GM12891 (cell line): ENCODE results near the gene AGBL3. TPM values are rescaled to one million over a fixed set of nuclear protein-coding genes. Genes with fewer than 3 reads are reported as not detected.

Experiments used
- DNase-seq: peaks from one replicate; pipeline ENCODE4 v3.0.0; 2011; ENCODE audit warnings: low spot score; ENCODE audit not compliant: insufficient read length
- FAIRE-seq: peaks from 2 replicates; lab custom pipeline; 2011; peaks lifted over from hg19 to GRCh38; lab: Jason Lieb, UNC
- PAX5 ChIP-seq: IDR thresholded peaks from 2 replicates; pipeline ENCODE4 v1.6.1; 2011; ENCODE audit warnings: low read length, moderate library complexity, mild to moderate bottlenecking; ENCODE audit not compliant: insufficient read depth, severe bottlenecking
- POLR2A ChIP-seq: IDR thresholded peaks from 2 replicates; pipeline ENCODE4 v1.6.1; 2011; ENCODE audit warnings: low read depth, low read length, control low read depth
- POLR2AphosphoS5 ChIP-seq: IDR thresholded peaks from 2 replicates; pipeline ENCODE4 v1.6.1; 2011; ENCODE audit warnings: low read depth, low read length, control low read depth
- POU2F2 ChIP-seq: IDR thresholded peaks from 2 replicates; pipeline ENCODE4 v1.6.1; 2011; ENCODE audit warnings: low read depth, mild to moderate bottlenecking, control low read depth, low read length, moderate library complexity
- SPI1 ChIP-seq: IDR thresholded peaks from 2 replicates; pipeline ENCODE4 v1.6.1; 2011; ENCODE audit warnings: low read depth, low read length, control low read depth
- TAF1 ChIP-seq: IDR thresholded peaks from 2 replicates; pipeline ENCODE4 v1.6.1; 2011; ENCODE audit warnings: low read depth, low read length, control low read depth
- polyA plus RNA-seq: library from polyadenylated mRNA; unstranded; fragments of >200 nt; gene quantifications from one replicate; pipeline ENCODE4 v1.2.1, GENCODE V29; 2012; ENCODE audit warnings: low read depth, missing spikeins, inconsistent platforms; ENCODE audit not compliant: missing spikeins

Gene AGBL3
- polyA plus RNA-seq = 2.7 TPM

DNA sequence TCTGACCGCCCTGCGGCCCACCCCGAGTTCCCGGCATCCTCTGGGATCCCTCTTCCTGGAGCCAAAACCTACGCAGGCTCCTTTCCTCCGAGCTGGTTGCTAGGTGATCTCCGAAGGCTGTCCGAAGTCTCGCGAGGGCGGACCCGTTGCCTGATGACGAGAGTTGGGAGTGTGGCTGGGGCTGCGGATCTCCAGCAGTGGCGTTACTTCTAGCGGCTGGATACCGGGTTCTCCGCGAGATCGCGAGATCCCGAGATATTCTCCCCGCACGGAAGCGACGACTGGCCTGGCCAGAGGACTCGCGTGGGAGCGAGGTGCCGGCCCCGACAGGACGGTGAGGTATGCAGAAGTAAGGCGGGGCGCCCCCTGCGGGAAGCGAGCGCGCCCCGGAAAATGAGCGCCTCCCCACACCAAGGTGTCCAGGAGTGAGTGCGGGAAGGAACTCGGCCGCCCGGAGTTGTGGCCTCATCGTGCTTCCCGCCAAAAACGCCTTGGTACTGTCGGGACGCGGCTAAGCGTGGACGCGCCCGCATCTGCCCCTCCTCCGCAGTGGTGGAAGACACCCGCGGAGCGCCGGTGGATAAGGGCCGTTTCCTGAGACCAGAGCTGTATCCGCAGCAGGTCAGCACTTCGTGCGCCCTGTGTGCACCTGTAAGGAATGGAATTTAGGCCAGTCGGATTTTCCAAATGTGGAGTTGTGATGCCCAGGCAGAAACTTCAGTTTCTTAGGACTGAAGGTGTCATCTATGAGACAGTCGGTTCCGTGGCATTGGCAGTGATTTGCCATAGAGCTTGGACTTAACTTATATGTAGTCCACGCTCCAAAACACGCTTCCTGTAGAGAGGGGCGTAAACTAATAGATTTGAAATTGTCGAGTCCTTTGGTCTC, at the start of gene AGBL3:
Gene AGBL3 (plus strand): TSS at position 146 of the 889 bp plus-strand sequence. CDS start 1,426 bp downstream, outside the sequence.
- FAIRE-seq (peak; percentile 86), DNase-seq (peak; percentile 58)
- TF ChIP-seq SPI1 (no peak), POLR2A (peak; percentile 76), TAF1 (peak; percentile 71; the same call in 1 of the 2 replicates)

DNA sequence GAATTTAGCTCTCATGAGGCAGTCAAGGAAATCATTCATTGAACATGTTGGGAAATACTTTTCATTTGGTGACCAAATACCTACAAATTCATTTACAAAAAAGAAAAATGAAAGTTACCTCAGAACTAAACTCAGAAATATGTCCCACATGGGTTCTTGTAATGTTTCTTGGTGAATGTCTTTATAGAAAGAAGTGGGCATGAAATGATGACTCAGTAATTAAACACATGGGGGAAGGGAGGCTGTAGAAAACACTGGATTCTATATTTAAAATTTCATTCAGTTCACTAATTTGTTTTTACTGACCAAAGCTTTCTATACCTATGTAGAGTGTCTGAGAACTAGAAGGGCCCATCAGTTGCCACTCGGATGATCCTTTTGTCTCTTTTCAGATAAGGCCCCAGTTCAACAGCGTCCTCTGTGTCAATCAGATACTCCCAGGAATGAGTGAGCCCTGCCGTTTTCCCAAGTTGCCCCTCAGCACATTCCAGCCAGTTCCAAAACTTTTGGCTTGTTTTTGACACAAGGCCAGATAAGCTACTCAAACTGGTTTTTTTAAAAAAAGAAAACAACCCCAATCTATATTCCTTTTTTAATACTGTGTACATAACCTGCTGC, 49.3 kb upstream of the AGBL3 start:
- FAIRE-seq (no peak), DNase-seq (no peak)
- TF ChIP-seq TAF1 = no peak
- no peak for TF ChIP-seq POU2F2
- TF ChIP-seq PAX5 = no peak
- no peak for TF ChIP-seq POLR2A
- TF ChIP-seq POLR2AphosphoS5 = no peak
- TF ChIP-seq SPI1 = no peak

DNA sequence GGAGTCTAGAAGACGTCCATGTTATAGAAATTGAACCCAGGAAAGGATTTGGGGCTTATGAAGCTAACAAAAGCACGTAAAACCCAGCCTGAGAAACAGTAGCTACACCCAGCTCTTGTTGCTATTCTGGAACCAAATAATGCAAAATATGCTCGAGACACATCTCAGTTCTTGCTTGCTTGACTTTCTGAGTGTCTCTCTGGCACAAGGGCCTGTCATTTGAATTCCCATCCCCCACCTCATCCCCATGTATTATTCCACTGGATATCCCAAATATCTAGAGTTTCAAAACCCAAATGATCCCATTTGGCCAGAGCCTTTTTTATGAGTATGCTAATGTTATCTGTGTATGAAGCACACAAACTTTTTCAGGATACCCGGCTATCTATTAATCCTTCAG, 48.2 kb upstream of the AGBL3 start:
- FAIRE-seq (no peak), DNase-seq (no peak)
- TF ChIP-seq POLR2AphosphoS5 (no peak), POU2F2 (no peak), TAF1 (no peak), PAX5 (no peak), POLR2A (no peak), SPI1 (no peak)

DNA sequence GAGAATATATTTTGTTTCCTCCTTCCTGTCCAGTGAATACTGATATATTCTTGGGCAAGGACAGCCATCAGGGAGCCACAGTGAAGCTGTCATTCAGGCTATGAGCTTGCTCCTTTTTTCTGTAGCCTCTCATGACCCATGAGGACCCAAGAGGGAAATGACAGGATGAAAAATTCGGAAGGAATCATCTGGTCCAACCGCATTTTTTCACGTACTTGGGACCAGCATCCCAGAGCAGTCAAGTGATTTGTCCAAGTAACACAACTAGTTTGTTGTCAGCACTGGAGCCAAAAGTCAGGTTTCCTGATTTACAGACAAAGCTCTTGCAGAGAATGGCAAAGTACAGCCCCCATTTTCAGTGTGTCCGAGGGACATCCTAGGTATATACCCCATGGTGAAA, 47.2 kb upstream of the AGBL3 start:
- TF ChIP-seq TAF1 (no peak), POU2F2 (no peak), POLR2AphosphoS5 (no peak), SPI1 (no peak), POLR2A (no peak), PAX5 (no peak)
- FAIRE-seq (no peak), DNase-seq (no peak)

DNA sequence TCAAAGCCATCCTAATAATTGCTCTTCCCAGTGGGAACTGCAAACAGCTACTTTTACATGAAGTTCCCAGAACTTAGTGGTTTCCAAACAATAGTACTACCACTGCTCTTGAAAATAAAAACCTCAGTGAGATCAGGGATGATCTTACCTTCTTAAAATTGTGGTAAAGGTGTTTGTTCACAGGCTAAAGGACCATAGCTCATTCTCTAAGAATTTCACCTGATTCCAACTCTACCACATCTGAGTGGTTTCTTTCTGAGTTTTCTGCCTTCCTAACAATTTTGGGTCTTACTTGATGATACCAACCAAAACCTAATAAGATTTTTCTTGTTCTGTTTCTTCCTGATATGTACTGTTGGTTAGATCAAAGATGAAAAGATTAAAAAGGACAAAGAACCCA, 45.6 kb upstream of the AGBL3 start:
- DNase-seq (no peak), FAIRE-seq (no peak)
- TF ChIP-seq POU2F2 = no peak
- no peak for TF ChIP-seq TAF1
- no peak for TF ChIP-seq PAX5
- TF ChIP-seq SPI1 = no peak
- no peak for TF ChIP-seq POLR2A
- no peak for TF ChIP-seq POLR2AphosphoS5

DNA sequence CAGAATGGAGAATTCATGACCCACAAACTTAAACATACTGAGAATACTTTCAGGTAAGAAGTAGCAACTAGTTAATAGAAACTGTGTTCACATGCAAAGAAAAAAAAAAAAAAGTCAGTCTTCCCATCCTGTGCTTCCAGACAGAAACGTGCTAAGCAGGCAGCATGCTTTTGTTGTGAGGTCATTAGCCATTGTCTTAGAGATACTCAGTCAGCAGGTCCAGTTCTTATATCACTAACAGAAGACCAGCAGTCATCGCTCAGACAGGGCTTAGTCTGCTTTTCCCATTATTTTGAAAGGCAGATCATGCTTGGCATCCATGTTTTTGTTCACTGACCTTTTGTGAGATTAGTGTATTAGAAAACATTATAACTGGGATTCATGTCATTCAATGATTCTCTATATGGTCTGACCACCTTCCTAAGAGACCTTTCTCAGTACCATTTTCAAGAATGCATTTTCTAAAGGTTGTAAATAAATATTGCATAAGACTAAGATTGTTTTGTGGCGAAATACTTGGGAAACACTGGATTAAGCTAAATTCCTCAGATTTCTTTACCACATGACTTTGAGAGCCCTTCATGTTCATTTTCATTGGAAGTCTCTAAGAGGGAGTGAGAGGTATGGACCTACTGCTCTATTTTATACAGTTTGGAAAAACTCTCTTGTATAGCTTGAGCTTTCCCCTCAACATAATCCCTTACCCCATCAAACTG, 45.0 kb upstream of the AGBL3 start:
- DNase-seq (no peak), FAIRE-seq (no peak)
- no peak for TF ChIP-seq POU2F2

DNA sequence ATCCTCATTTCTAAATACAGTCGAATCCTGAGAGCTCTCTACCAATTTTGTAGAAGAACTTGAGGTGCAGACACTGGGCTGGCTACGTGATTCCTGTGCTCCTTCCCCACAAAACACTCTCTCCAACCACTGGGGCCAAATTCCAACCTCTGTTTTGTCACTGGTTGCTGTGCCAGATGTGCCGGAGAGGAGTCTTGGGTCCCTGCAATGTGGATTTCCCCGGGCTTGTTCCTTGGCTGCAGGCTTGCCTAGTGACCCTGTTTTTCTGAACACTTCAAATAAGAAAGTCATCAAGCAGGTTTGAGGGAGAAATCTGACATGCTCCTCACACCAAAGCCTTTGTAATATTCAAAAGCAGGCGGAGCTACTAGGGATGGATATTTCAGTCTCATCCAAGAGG, 44.4 kb upstream of the AGBL3 start:
- no peak for TF ChIP-seq POU2F2
- no peak for TF ChIP-seq POLR2A
- TF ChIP-seq PAX5 = no peak
- no peak for TF ChIP-seq TAF1
- TF ChIP-seq SPI1 = no peak
- TF ChIP-seq POLR2AphosphoS5 = no peak
- no peak for DNase-seq
- no peak for FAIRE-seq

DNA sequence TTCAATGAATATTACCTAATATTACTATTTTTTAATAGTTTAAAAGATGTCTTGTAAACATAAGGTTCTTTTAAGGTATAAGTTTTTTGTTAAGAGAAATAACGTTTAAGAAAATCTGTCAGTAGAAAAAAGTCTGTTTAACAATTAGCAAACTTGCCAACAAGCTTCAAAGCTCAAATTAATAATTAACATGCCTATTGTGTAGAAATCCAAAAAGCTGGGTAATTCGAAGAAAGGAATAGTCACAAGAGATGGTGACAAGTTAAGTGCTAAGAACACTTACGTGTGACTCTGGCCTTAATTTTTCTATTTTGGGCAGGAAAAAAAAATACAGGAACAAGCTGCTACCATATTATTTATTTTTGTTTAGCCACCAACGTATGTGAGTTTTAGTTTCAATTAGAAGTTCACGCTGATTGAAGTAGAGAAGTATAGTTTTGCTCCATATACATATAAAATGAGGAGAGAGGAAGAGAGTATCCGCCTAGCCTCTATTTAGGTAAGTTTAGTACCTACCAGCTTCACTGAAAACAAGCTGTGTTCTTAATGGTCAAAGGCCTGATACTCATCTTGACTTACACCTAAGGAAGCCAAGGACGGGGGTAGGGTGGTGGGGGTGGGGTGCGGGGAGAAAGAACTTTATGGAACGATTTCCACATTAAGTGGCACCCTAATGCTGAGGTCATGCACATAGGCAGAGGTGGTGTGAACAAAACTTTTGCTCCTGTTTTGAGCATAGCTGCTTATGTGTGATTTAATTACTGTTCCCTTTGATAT, 43.4 kb upstream of the AGBL3 start:
- TF ChIP-seq POU2F2 (no peak), POLR2A (no peak), SPI1 (no peak), PAX5 (no peak), TAF1 (no peak), POLR2AphosphoS5 (no peak)
- FAIRE-seq (no peak), DNase-seq (no peak)
